Osteoblast (primary cell): ENCODE data around the gene MRPS16. TPM values are rescaled to one million over a fixed set of nuclear protein-coding genes. Genes with fewer than 3 reads are reported as not detected.

Experiments used
- DNase-seq: peaks from one replicate; pipeline ENCODE4 v3.0.0; 2011; ENCODE audit warnings: low spot score, mixed read lengths; ENCODE audit not compliant: insufficient read length; ENCODE audit errors: missing footprints
- H2AFZ ChIP-seq: 2 replicates; pipeline ENCODE4 v1.6.0; 2011; ENCODE audit warnings: mild to moderate bottlenecking, low read length
- H3K27ac ChIP-seq: 2 replicates; pipeline ENCODE4 v1.5.1; 2011; ENCODE audit warnings: mild to moderate bottlenecking, low read depth, low read length, moderate library complexity
- H3K27me3 ChIP-seq: 2 replicates; pipeline ENCODE4 v1.6.0; 2012; ENCODE audit warnings: mild to moderate bottlenecking, control low read depth, inconsistent platforms, low read length, moderate library complexity; ENCODE audit not compliant: insufficient read depth
- H3K36me3 ChIP-seq: 2 replicates; pipeline ENCODE4 v1.5.1; 2011; ENCODE audit warnings: mild to moderate bottlenecking, low read length, control low read depth, moderate library complexity; ENCODE audit not compliant: insufficient read depth
- H3K4me1 ChIP-seq: 2 replicates; pipeline ENCODE4 v1.5.1; 2011; ENCODE audit warnings: mild to moderate bottlenecking, low read length, control low read depth, moderate library complexity; ENCODE audit not compliant: insufficient read depth
- H3K4me2 ChIP-seq: 2 replicates; pipeline ENCODE4 v1.6.0; 2011; ENCODE audit warnings: mild to moderate bottlenecking, low read length; ENCODE audit not compliant: insufficient read depth
- H3K4me3 ChIP-seq: fragments of 200-600 bp; sonication (generic); 3 replicates; pipeline ENCODE4 v1.5.1; 2012; ENCODE audit warnings: mild to moderate bottlenecking, low read length, inconsistent platforms; ENCODE audit not compliant: insufficient read depth
- H3K79me2 ChIP-seq: 2 replicates; pipeline ENCODE4 v1.6.0; 2012; ENCODE audit warnings: mild to moderate bottlenecking, low read length, control low read depth, inconsistent platforms; ENCODE audit not compliant: insufficient read depth
- H3K9me3 ChIP-seq: 2 replicates; pipeline ENCODE4 v1.5.1; 2011; ENCODE audit warnings: low read depth, low read length, control low read depth
- H4K20me1 ChIP-seq: 2 replicates; pipeline ENCODE4 v1.6.0; 2012; ENCODE audit warnings: mild to moderate bottlenecking, low read length, control low read depth; ENCODE audit not compliant: insufficient read depth
- CTCF ChIP-seq: IDR thresholded peaks from 2 replicates; pipeline ENCODE4 v1.5.1; 2011; ENCODE audit warnings: mild to moderate bottlenecking, low read depth, low read length, moderate library complexity; ENCODE audit errors: extremely low read depth
- total RNA-seq: library from RNA; depleted of rRNA; stranded (reverse); fragments of >200 nt; gene quantifications from 2 replicates; pipeline ENCODE4 v1.2.3, GENCODE V29; 2012

Gene MRPS16
- total RNA-seq, 1 donor, result 80.7 TPM

GRCh38 chr10:73287441-73287840 is 35.0 kb upstream of the MRPS16 start:
- no peak for DNase-seq
- Histone ChIP-seq H3K27ac (no peak overlapping the region), H3K4me3 (no peak overlapping the region), H3K79me2 (no peaks in the 10 kb centered on the region), H3K9me3 (no peaks in the 10 kb centered on the region), H3K27me3 (no peaks in the 10 kb centered on the region), H3K36me3 (no peaks in the 10 kb centered on the region), H3K4me2 (no peak overlapping the region), H3K4me1 (no peaks in the 10 kb centered on the region), H2AFZ (no peak overlapping the region), H4K20me1 (no peaks in the 10 kb centered on the region)
- no peak for TF ChIP-seq CTCF

- Histone ChIP-seq H3K79me2 (no peaks in the 10 kb centered on the region), H3K27me3 (no peaks in the 10 kb centered on the region), H3K4me1 (peaks cover 3% of the 10 kb centered on the region), H3K36me3 (no peaks in the 10 kb centered on the region), H3K27ac (no peak overlapping the region), H3K4me3 (no peak overlapping the region), H3K9me3 (no peaks in the 10 kb centered on the region), H4K20me1 (no peaks in the 10 kb centered on the region), H2AFZ (no peak overlapping the region), H3K4me2 (no peak overlapping the region)
- no peak for TF ChIP-seq CTCF
- DNase-seq, result no peak
Observed at GRCh38 chr10:73281097-73281496, 28.7 kb upstream of the MRPS16 start.

- H3K79me2 ChIP-seq, result no peaks in the 10 kb centered on the region
- TF ChIP-seq CTCF, result no peak
- no peaks in the 10 kb centered on the region for H4K20me1 ChIP-seq
- H3K4me1 ChIP-seq, result no peaks in the 10 kb centered on the region
- H3K4me2 ChIP-seq, result no peak overlapping the region
- H3K4me3 ChIP-seq, result no peak overlapping the region
- no peaks in the 10 kb centered on the region for H3K9me3 ChIP-seq
- no peaks in the 10 kb centered on the region for H3K27me3 ChIP-seq
- no peak for DNase-seq
- no peak overlapping the region for H2AFZ ChIP-seq
- H3K27ac ChIP-seq, result no peak overlapping the region
- no peaks in the 10 kb centered on the region for H3K36me3 ChIP-seq
Observed at GRCh38 chr10:73264423-73264822, 12.0 kb upstream of the MRPS16 start.

GRCh38 chr10:73263693-73264347 is 11.4 kb upstream of the MRPS16 start:
- Histone ChIP-seq H3K36me3 (no peaks in the 10 kb centered on the region), H4K20me1 (no peaks in the 10 kb centered on the region), H2AFZ (no peak overlapping the region), H3K27ac (no peak overlapping the region), H3K4me2 (no peak overlapping the region), H3K4me3 (no peak overlapping the region), H3K4me1 (no peaks in the 10 kb centered on the region), H3K9me3 (no peaks in the 10 kb centered on the region), H3K79me2 (no peaks in the 10 kb centered on the region), H3K27me3 (no peaks in the 10 kb centered on the region)
- TF ChIP-seq CTCF, result peak; percentile 65
- DNase-seq, result no peak
